Left lung (tissue), 10 donors: Measurements from ENCODE around the gene SLPI. TPM values are rescaled to one million over a fixed set of nuclear protein-coding genes. Genes with fewer than 3 reads are reported as not detected.

ENCODE experiments used
- ATAC-seq: fragments of 200-7000 bp; cut with Tn5 transposase; one replicate; pipeline ENCODE4 v1.9.1; 2020; ENCODE audit warnings: moderate library complexity
- DNase-seq, 4 donors: peaks; one replicate each; pipeline ENCODE4 v3.0.0-alpha.2; 2013 to 2020
- H3K27ac ChIP-seq, 2 donors: fragments of 200-600 bp; sonication (generic) in 1 of 2; one replicate each; pipeline versions ENCODE4 v1.5.0 to v1.8.0; 2020 to 2021
- H3K27me3 ChIP-seq, 2 donors: fragments of 200-600 bp; sonication (generic) in 1 of 2; one replicate each; pipeline versions ENCODE4 v1.5.0 to v1.8.0; 2020 to 2021
- H3K36me3 ChIP-seq, 2 donors: fragments of 200-600 bp; sonication (generic) in 1 of 2; one replicate each; pipeline versions ENCODE4 v1.5.0 to v1.8.0; 2020 to 2021
- H3K4me1 ChIP-seq, 2 donors: fragments of 200-600 bp; one replicate each; pipeline ENCODE4 v1.8.0; 2021
- H3K4me3 ChIP-seq, 2 donors: fragments of 200-600 bp; sonication (generic) in 1 of 2; one replicate each; pipeline versions ENCODE4 v1.5.0 to v1.8.0; 2020 to 2021; ENCODE audit warnings: mild to moderate bottlenecking in 1 of 2
- H3K9me3 ChIP-seq, 2 donors: fragments of 200-600 bp; sonication (generic) in 1 of 2; one replicate each; pipeline versions ENCODE4 v1.5.0 to v1.8.0; 2020 to 2021
- intact Hi-C, 2 donors: fragments of 100-400 bp; cut with DNase I; formaldehyde crosslinking; loops; one replicate each; pipeline versions ENCODE4 v1.11.2 to v1.14.2; 2022
- polyA plus RNA-seq, 6 donors: library from polyadenylated mRNA; unstranded; fragments of 120-200 nt; gene quantifications; one replicate each; pipeline ENCODE4 v1.2.1, GENCODE V29; 2013; ENCODE audit not compliant: insufficient read length in 6 of 6
- total RNA-seq, 2 donors: library from RNA; stranded (reverse); fragmentation: NEBNext Ultra II Directional; extraction: Animal tissue kit (Norgen Biotek cat#: 25700); gene quantifications; one replicate each; pipeline ENCODE4 v1.2.1, GENCODE V29; 2021
- TF ChIP-seq, protein P1 (sequence below), 2 donors: fragments of 200-600 bp; sonication (generic) in 1 of 2; IDR thresholded peaks; one replicate each; pipeline versions ENCODE4 v1.5.0 to v1.8.0; 2021; ENCODE audit warnings: antibody characterized with exemption in 2 of 2
- donor health status: DM: no; HTN: yes; CAD: no.
- donor health status: DM: no; HTN: no; CAD: no.

Gene SLPI
- total and polyA plus RNA-seq, 8 donors, result 1.9 to 672 (median 4.6) TPM

DNA sequence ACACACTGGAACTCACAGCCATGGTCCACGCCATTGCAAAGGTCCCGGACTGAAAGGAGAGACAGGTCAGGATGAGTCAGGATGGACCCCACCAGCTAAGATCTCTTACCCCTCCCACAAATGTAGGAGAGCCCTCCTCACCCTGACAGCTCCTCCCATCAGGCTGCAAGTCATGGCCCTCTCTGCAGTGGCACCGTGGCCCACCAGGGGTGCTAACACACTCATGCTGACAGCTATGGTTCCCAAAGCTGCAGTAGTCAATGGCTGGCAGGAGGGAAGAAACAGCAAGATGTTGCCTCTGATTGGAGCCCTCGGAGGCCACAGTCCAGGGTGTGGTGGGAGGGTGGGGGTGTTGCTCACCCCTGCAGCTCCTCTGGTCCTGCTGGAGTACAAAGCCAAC, 46.6 kb upstream of the SLPI start:
- ATAC-seq, result no peak
- TF ChIP-seq, protein P1, sequence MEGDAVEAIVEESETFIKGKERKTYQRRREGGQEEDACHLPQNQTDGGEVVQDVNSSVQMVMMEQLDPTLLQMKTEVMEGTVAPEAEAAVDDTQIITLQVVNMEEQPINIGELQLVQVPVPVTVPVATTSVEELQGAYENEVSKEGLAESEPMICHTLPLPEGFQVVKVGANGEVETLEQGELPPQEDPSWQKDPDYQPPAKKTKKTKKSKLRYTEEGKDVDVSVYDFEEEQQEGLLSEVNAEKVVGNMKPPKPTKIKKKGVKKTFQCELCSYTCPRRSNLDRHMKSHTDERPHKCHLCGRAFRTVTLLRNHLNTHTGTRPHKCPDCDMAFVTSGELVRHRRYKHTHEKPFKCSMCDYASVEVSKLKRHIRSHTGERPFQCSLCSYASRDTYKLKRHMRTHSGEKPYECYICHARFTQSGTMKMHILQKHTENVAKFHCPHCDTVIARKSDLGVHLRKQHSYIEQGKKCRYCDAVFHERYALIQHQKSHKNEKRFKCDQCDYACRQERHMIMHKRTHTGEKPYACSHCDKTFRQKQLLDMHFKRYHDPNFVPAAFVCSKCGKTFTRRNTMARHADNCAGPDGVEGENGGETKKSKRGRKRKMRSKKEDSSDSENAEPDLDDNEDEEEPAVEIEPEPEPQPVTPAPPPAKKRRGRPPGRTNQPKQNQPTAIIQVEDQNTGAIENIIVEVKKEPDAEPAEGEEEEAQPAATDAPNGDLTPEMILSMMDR (IDR thresholded peaks at IDR 0.05), result peak in 1 of 2 donors; percentile 13
- H3K36me3 ChIP-seq, result no peaks in the 10 kb centered on the region
- no peaks in the 10 kb centered on the region for H3K9me3 ChIP-seq
- intact Hi-C loops, result no loop called here
- no peaks in the 10 kb centered on the region for H3K4me1 ChIP-seq
- H3K27me3 ChIP-seq, result peaks cover 21 to 65% of the 10 kb centered on the region in 2 donors
- H3K4me3 ChIP-seq, result no peak overlapping the region
- DNase-seq, result no peak
- no peak overlapping the region for H3K27ac ChIP-seq

DNA sequence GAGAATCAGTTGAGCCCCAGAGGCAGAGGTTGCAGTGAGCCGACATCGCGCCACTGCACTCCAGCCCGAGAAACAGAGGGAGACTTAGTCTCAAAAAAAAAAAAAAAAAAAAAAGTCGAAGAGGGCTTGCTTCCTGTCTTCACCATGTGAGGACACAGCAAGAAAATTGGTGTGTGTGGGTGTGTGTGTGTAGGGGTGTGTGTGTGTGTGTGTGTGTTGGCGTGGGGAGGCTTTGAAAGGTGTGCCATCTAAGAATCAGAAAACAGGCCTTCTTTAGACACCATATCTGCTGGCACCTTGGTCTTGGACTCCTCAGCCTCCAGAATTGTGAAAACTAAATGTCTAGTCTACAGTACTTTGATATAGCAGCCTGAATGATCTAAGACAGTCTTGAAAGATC, 45.4 kb upstream of the SLPI start:
- Histone ChIP-seq H3K4me1 (no peaks in the 10 kb centered on the region), H3K36me3 (no peaks in the 10 kb centered on the region), H3K9me3 (no peaks in the 10 kb centered on the region), H3K27ac (no peak overlapping the region), H3K4me3 (no peak overlapping the region), H3K27me3 (peaks cover 11 to 61% of the 10 kb centered on the region in 2 donors)
- ATAC-seq, result no peak
- TF ChIP-seq, protein P1 (IDR thresholded peaks at IDR 0.05), result no peak
- intact Hi-C loops, result no loop called here
- DNase-seq, result no peak

- Histone ChIP-seq H3K4me1 (peaks cover 5 to 7% of the 10 kb centered on the region in 2 donors), H3K9me3 (no peaks in the 10 kb centered on the region), H3K36me3 (no peaks in the 10 kb centered on the region), H3K27ac (no peak overlapping the region), H3K4me3 (no peak overlapping the region), H3K27me3 (peaks cover 0 to 60% of the 10 kb centered on the region in 2 donors)
- TF ChIP-seq, protein P1 (IDR thresholded peaks at IDR 0.05), result no peak
- DNase-seq (no peak), ATAC-seq (no peak)
- intact Hi-C loops, result no loop called here
Measured at GRCh38 chr20:45297786-45298497, 43.6 kb upstream of the SLPI start.

- Histone ChIP-seq H3K4me3 (no peak overlapping the region), H3K36me3 (no peaks in the 10 kb centered on the region), H3K4me1 (peaks cover 8 to 23% of the 10 kb centered on the region in 2 donors), H3K27me3 (peaks cover 0 to 56% of the 10 kb centered on the region in 2 donors), H3K27ac (no peak overlapping the region), H3K9me3 (no peaks in the 10 kb centered on the region)
- intact Hi-C loops, result no loop called here
- TF ChIP-seq, protein P1 (IDR thresholded peaks at IDR 0.05), result no peak
- DNase-seq (no peak), ATAC-seq (no peak)
Measured at GRCh38 chr20:45294659-45295058, 40.3 kb upstream of the SLPI start.

- ATAC-seq (no peak), DNase-seq (no peak)
- no peak overlapping the region for H3K27ac ChIP-seq
- intact Hi-C loops, result no loop called here
- H3K36me3 ChIP-seq, result no peaks in the 10 kb centered on the region
- peaks cover 8 to 23% of the 10 kb centered on the region in 2 donors for H3K4me1 ChIP-seq
- H3K4me3 ChIP-seq, result peak overlapping the region in 1 of 2 donors; percentile 59
- H3K27me3 ChIP-seq, result peaks cover 0 to 56% of the 10 kb centered on the region in 2 donors
- TF ChIP-seq, protein P1 (IDR thresholded peaks at IDR 0.05), result no peak
- H3K9me3 ChIP-seq, result no peaks in the 10 kb centered on the region
Measured at GRCh38 chr20:45294003-45294368, 39.6 kb upstream of the SLPI start.
